Duodenal mucosa (tissue), 2 donors: ENCODE results near the gene MAP3K6.

ENCODE experiments used
- H3K27ac ChIP-seq: one replicate; pipeline ENCODE4 v1.7.0; 2013; ENCODE audit warnings: low read depth, low read length
- H3K27me3 ChIP-seq, 2 donors: one replicate each; pipeline ENCODE4 v1.7.0; 2013; ENCODE audit warnings: low read length in 2 of 2, control low read depth in 1 of 2; ENCODE audit not compliant: insufficient read depth in 2 of 2, control insufficient read depth in 1 of 2
- H3K36me3 ChIP-seq, 2 donors: one replicate each; pipeline ENCODE4 v1.7.0; 2013; ENCODE audit warnings: low read length in 2 of 2, control low read depth in 1 of 2; ENCODE audit not compliant: insufficient read depth in 2 of 2, control insufficient read depth in 1 of 2
- H3K4me1 ChIP-seq, 2 donors: one replicate each; pipeline ENCODE4 v1.7.0; 2013; ENCODE audit warnings: low read length in 2 of 2, control low read depth in 1 of 2; ENCODE audit not compliant: insufficient read depth in 2 of 2, control insufficient read depth in 1 of 2
- H3K4me3 ChIP-seq, 2 donors: one replicate each; pipeline ENCODE4 v1.7.0; 2013; ENCODE audit warnings: low read length in 2 of 2, low read depth in 1 of 2
- H3K9ac ChIP-seq, 2 donors: one replicate each; pipeline ENCODE4 v1.7.0; 2013; ENCODE audit warnings: low read length in 2 of 2, low read depth in 1 of 2
- H3K9me3 ChIP-seq, 2 donors: one replicate each; pipeline ENCODE4 v1.7.0; 2013; ENCODE audit warnings: low read length in 2 of 2, control low read depth in 1 of 2; ENCODE audit not compliant: control insufficient read depth in 1 of 2

MAP3K6 gene

GRCh38 chr1:27333717-27334279, 33.0 kb downstream of the MAP3K6 start:
- Histone ChIP-seq H3K9me3 (no peaks in the 10 kb centered on the region), H3K27ac (no peak overlapping the region), H3K4me3 (no peak overlapping the region), H3K4me1 (no peaks in the 10 kb centered on the region), H3K36me3 (peaks cover 27 to 47% of the 10 kb centered on the region in 2 donors), H3K9ac (no peak overlapping the region), H3K27me3 (no peaks in the 10 kb centered on the region)

- Histone ChIP-seq H3K4me1 (no peaks in the 10 kb centered on the region), H3K9me3 (no peaks in the 10 kb centered on the region), H3K9ac (no peak overlapping the region), H3K27ac (no peak overlapping the region), H3K27me3 (no peaks in the 10 kb centered on the region), H3K4me3 (no peak overlapping the region), H3K36me3 (peaks cover 30 to 47% of the 10 kb centered on the region in 2 donors)
These were observed 34.1 kb downstream of the MAP3K6 start for GRCh38 chr1:27332536-27333281.

DNA sequence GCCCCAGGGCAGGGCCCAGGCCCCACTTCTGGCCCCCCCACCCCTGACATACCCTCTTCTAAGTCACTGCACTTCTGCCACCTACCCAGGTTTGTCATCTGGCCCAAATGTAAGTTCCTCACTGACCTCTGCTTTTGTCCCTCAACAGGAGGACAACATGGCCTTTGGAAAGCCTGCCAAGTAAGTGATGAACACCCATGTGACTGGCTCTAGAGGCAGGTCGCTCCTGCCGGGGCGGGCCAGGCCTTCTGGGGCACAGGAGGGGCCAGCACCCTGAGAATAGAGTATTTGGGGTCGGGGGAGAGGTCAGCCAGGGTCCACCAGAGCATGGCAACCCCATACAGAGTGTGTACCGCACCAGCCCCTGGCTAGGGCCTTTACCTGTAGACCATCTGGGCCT, 34.8 kb downstream of the MAP3K6 start:
- H3K27ac ChIP-seq, result no peak overlapping the region
- H3K27me3 ChIP-seq, result no peaks in the 10 kb centered on the region
- H3K4me3 ChIP-seq, result no peak overlapping the region
- H3K9me3 ChIP-seq, result no peaks in the 10 kb centered on the region
- H3K36me3 ChIP-seq, result peaks cover 30 to 50% of the 10 kb centered on the region in 2 donors
- no peak overlapping the region for H3K9ac ChIP-seq
- no peaks in the 10 kb centered on the region for H3K4me1 ChIP-seq

GRCh38 chr1:27331426-27331825, 35.3 kb downstream of the MAP3K6 start:
- no peaks in the 10 kb centered on the region for H3K9me3 ChIP-seq
- H3K36me3 ChIP-seq, result peaks cover 30 to 51% of the 10 kb centered on the region in 2 donors
- no peaks in the 10 kb centered on the region for H3K27me3 ChIP-seq
- no peaks in the 10 kb centered on the region for H3K4me1 ChIP-seq
- H3K4me3 ChIP-seq, result no peak overlapping the region
- no peak overlapping the region for H3K9ac ChIP-seq
- H3K27ac ChIP-seq, result no peak overlapping the region

DNA sequence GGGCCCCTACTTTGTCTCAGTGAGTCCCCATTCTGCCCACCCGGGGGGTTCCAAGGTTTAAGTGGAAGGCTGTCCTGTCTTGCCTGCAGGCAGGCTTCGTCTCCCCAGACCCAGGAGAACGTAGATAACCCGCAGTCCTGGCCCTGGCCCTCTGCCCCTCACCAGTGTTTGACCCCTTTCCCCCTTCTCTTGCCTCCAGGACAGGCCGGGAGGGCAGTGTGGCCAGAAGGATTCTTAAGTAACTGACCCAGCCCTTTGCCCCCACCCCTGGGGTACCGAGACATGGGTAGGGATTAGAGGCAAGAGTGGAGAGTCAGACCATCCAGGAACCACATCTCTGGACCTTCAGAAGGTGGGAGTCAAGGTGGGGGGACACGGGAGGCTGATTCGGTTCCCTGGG, 36.0 kb downstream of the MAP3K6 start:
- no peak overlapping the region for H3K9ac ChIP-seq
- H3K9me3 ChIP-seq, result no peaks in the 10 kb centered on the region
- H3K36me3 ChIP-seq, result peaks cover 31 to 50% of the 10 kb centered on the region in 2 donors
- no peaks in the 10 kb centered on the region for H3K27me3 ChIP-seq
- no peak overlapping the region for H3K4me3 ChIP-seq
- no peak overlapping the region for H3K27ac ChIP-seq
- no peaks in the 10 kb centered on the region for H3K4me1 ChIP-seq

GRCh38 chr1:27327964-27328363, 38.8 kb downstream of the MAP3K6 start:
- Histone ChIP-seq H3K4me3 (no peak overlapping the region), H3K36me3 (peaks cover 25 to 28% of the 10 kb centered on the region in 2 donors), H3K9me3 (no peaks in the 10 kb centered on the region), H3K4me1 (peaks cover 5 to 9% of the 10 kb centered on the region in 2 donors), H3K27me3 (no peaks in the 10 kb centered on the region), H3K27ac (no peak overlapping the region), H3K9ac (no peak overlapping the region)

- H3K9me3 ChIP-seq, result no peaks in the 10 kb centered on the region
- H3K27ac ChIP-seq, result no peak overlapping the region
- no peak overlapping the region for H3K9ac ChIP-seq
- no peak overlapping the region for H3K4me3 ChIP-seq
- H3K36me3 ChIP-seq, result peaks cover 16 to 17% of the 10 kb centered on the region in 2 donors
- H3K27me3 ChIP-seq, result no peaks in the 10 kb centered on the region
- H3K4me1 ChIP-seq, result peaks cover 7 to 18% of the 10 kb centered on the region in 2 donors
These were observed 41.5 kb downstream of the MAP3K6 start for GRCh38 chr1:27325286-27325685.

- Histone ChIP-seq H3K9me3 (no peaks in the 10 kb centered on the region), H3K27ac (peak overlapping the region; percentile 87), H3K27me3 (peaks cover 3 to 10% of the 10 kb centered on the region in 2 donors), H3K9ac (peak overlapping the region; percentile 92 to 98), H3K36me3 (peaks cover 8 to 12% of the 10 kb centered on the region in 2 donors), H3K4me1 (peaks cover 7 to 18% of the 10 kb centered on the region in 2 donors), H3K4me3 (peak overlapping the region; percentile 96 to 98)
These were observed 44.1 kb downstream of the MAP3K6 start for GRCh38 chr1:27322569-27323240.

- peaks cover 7 to 18% of the 10 kb centered on the region in 2 donors for H3K4me1 ChIP-seq
- peak within 1 kb of the TSS; percentile 96 to 98 for H3K4me3 ChIP-seq
- H3K36me3 ChIP-seq, result peaks cover 8 to 11% of the 10 kb centered on the region in 2 donors
- H3K27ac ChIP-seq, result peak within 1 kb of the TSS; percentile 87
- H3K27me3 ChIP-seq, result peaks cover 3 to 10% of the 10 kb centered on the region in 2 donors
- peak within 1 kb of the TSS; percentile 92 to 98 for H3K9ac ChIP-seq
- H3K9me3 ChIP-seq, result no peaks in the 10 kb centered on the region
These were observed 44.8 kb downstream of the MAP3K6 start, which contains the start of gene TMEM222 for GRCh38 chr1:27321813-27322568. Gene TMEM222, plus strand, starts transcription at chr1:27322163. Its CDS starts 35 bp downstream, at chr1:27322198.
